Suprapubic skin (tissue), 4 donors: ENCODE data around the gene LMBR1. TPM values are rescaled to one million over a fixed set of nuclear protein-coding genes. Genes with fewer than 3 reads are reported as not detected.

Experiments
- DNase-seq, 2 donors: peaks; one replicate each; pipeline ENCODE4 v3.0.0-alpha.2; 2019; ENCODE audit warnings: low spot score in 2 of 2
- H3K27ac ChIP-seq: fragments of 200-600 bp; sonication (generic); one replicate; pipeline ENCODE4 v1.5.1; 2019
- H3K27me3 ChIP-seq: fragments of 200-600 bp; sonication (generic); one replicate; pipeline ENCODE4 v1.5.1; 2019
- H3K36me3 ChIP-seq: fragments of 200-600 bp; sonication (generic); one replicate; pipeline ENCODE4 v1.5.1; 2019
- H3K4me1 ChIP-seq: fragments of 200-600 bp; sonication (generic); one replicate; pipeline ENCODE4 v1.5.1; 2019
- H3K4me3 ChIP-seq: fragments of 200-600 bp; sonication (generic); one replicate; pipeline ENCODE4 v1.5.1; 2019; ENCODE audit warnings: mild to moderate bottlenecking
- H3K9me3 ChIP-seq: fragments of 200-600 bp; sonication (generic); one replicate; pipeline ENCODE4 v1.5.1; 2019
- EP300 ChIP-seq: sonication (generic); formaldehyde crosslinking; IDR thresholded peaks from one replicate; pipeline ENCODE4 v1.6.1; 2017; ENCODE audit warnings: antibody characterized with exemption
- POLR2A ChIP-seq, 2 donors: fragments of 450-650 bp; IDR thresholded peaks; one replicate each; pipeline ENCODE4 v1.6.1; 2017; ENCODE audit warnings: antibody characterized with exemption in 2 of 2, mild to moderate bottlenecking in 2 of 2, moderate library complexity in 2 of 2
- POLR2AphosphoS5 ChIP-seq, 3 donors: sonication (generic); formaldehyde crosslinking; IDR thresholded peaks; one replicate each; pipeline ENCODE4 v1.6.1; 2017; ENCODE audit warnings: antibody characterized with exemption in 3 of 3
- WGBS: methylation state at CpG from one replicate; pipeline ENCODE4 v1.1.5; 2018; 5-methylcytosine and 5-hydroxymethylcytosine counted together
- total RNA-seq, 4 donors: library from RNA; depleted of rRNA; stranded (reverse); fragments of >200 nt; gene quantifications; one replicate each; pipeline ENCODE4 v1.1.0, GENCODE V29; 2016
- TF ChIP-seq, protein P1 (sequence below), 2 donors: fragments of 200-600 bp in 1 of 2; fragments of 450-650 bp in 1 of 2; sonication (generic) in 1 of 2; IDR thresholded peaks; one replicate each; pipeline ENCODE4 v1.5.1; 2016 to 2019; ENCODE audit warnings: antibody characterized with exemption in 2 of 2, mild to moderate bottlenecking in 1 of 2, moderate library complexity in 1 of 2

The LMBR1 gene
- total RNA-seq, 4 donors from 2014 or later, result 48.7 to 104 (median 59.1) TPM

DNA sequence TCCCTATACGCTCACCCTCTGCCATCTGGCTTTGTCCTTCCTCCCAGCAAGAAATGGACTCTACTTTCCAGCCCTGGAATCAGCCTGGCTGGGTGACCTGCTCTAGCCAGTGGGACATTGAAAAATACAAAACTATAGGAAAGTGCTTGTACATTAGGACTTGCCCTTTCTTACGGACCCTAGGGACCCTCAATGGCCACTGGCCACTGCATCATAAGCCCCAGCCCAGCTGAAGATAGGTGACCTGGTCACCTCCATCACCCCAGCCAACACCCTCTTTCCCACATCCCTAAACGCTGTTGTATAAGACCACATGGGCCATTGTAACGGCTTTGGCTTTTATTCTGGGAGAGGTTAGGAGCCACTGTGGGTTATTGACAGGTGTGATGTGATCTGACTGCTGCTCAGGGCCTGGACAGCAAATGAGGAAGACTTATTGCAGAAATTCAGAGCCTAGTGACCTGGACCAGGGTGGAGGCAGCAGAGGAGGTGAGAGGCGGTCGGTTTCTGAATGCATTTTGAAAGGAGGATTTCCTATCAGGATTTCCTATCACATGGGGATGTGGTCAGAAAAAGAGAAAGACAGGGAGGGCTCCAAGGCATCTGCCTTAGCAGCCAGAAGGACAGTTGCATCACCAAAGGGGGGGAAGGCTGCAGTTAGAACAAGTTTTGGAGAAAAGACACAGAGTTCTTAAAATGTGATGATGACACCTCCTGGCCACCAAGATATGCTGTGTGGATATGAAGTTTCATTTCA is 2.2 kb upstream of the LMBR1 start:
- no peaks in the 10 kb centered on the region for H3K27me3 ChIP-seq
- H3K36me3 ChIP-seq, result no peaks in the 10 kb centered on the region
- DNase-seq, result no peak
- 88% methylated on average over 6 of the region's 6 CpGs for WGBS
- H3K4me3 ChIP-seq, result no peak overlapping the region
- H3K27ac ChIP-seq, result peak overlapping the region; percentile 57
- H3K4me1 ChIP-seq, result peaks cover 30% of the 10 kb centered on the region
- no peaks in the 10 kb centered on the region for H3K9me3 ChIP-seq
- TF ChIP-seq EP300, result no peak
- TF ChIP-seq, protein P1, sequence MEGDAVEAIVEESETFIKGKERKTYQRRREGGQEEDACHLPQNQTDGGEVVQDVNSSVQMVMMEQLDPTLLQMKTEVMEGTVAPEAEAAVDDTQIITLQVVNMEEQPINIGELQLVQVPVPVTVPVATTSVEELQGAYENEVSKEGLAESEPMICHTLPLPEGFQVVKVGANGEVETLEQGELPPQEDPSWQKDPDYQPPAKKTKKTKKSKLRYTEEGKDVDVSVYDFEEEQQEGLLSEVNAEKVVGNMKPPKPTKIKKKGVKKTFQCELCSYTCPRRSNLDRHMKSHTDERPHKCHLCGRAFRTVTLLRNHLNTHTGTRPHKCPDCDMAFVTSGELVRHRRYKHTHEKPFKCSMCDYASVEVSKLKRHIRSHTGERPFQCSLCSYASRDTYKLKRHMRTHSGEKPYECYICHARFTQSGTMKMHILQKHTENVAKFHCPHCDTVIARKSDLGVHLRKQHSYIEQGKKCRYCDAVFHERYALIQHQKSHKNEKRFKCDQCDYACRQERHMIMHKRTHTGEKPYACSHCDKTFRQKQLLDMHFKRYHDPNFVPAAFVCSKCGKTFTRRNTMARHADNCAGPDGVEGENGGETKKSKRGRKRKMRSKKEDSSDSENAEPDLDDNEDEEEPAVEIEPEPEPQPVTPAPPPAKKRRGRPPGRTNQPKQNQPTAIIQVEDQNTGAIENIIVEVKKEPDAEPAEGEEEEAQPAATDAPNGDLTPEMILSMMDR (IDR thresholded peaks at IDR 0.05), result no peak
- no peak for TF ChIP-seq POLR2A (IDR thresholded peaks at IDR 0.05)
- peak in 1 of 3 donors; percentile 33 for TF ChIP-seq POLR2AphosphoS5 (IDR thresholded peaks at IDR 0.05)

DNA sequence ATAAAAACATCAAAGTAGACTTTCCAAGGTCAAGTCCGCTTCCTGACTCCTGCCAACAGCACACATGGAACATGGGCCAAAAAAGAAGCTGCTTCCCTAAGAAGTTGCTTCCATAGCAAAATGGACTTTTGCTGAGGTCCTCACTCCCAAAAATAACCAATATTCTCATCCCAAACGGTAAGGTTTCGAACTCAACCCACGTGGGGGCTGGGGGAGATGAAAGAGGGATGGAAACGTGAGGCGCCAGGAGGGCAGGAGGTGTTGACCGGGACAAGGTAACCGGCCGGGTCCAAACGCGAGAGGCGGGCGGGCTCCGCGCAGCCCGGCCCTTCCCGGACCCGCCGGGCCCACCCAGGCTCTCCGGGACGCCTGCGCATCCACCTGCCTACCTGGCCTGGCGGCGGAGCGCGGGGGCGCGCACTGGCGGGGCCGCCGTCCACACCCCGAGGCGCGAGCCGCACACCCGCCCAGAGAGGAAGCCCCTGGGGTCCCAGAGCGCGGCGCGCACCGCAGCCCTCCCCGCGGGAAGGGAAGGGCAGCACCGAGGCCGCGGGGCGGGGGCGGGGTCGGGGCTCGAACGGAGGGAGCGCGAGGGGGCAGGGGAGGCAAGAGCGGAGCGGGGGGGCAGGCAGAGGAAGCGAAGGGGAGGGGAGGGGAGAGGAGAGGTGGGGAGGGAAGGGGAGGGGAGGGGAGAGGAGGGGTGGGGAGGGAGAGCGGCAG is 742 bp downstream of the LMBR1 start:
- H3K4me1 ChIP-seq, result peaks cover 30% of the 10 kb centered on the region
- peak in 1 of 2 donors; percentile 81 for DNase-seq
- H3K36me3 ChIP-seq, result no peaks in the 10 kb centered on the region
- TF ChIP-seq POLR2A (IDR thresholded peaks at IDR 0.05) (no peak), POLR2AphosphoS5 (IDR thresholded peaks at IDR 0.05) (no peak), EP300 (no peak)
- TF ChIP-seq, protein P1 (IDR thresholded peaks at IDR 0.05), result no peak
- H3K27ac ChIP-seq, result peak overlapping the region; percentile 90
- no peaks in the 10 kb centered on the region for H3K27me3 ChIP-seq
- peak overlapping the region; percentile 88 for H3K4me3 ChIP-seq
- WGBS, result 4% methylated on average over 5 of the region's 57 CpGs
- H3K9me3 ChIP-seq, result no peaks in the 10 kb centered on the region

DNA sequence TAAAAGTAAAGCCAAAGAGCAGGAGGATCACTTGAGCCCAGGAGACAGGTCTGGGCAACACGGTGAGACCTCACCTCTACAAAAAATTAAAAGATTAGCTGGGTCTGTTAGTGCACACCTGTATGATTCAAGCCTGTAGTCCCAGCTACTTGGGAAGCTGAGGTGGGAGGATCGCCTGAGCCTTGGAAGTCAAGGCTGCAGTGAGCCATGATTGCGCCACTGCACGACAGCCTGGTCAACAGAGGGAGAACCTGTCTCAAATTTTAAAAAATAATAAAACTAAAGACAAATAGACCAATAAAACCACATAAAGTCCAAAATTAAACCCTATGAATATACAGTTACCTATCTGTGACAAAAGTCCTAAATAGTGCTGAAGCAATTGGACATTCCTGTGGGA is 3.2 kb downstream of the LMBR1 start:
- Histone ChIP-seq H3K9me3 (no peaks in the 10 kb centered on the region), H3K4me1 (peaks cover 24% of the 10 kb centered on the region), H3K27ac (no peak overlapping the region), H3K4me3 (no peak overlapping the region), H3K27me3 (no peaks in the 10 kb centered on the region), H3K36me3 (no peaks in the 10 kb centered on the region)
- TF ChIP-seq, protein P1 (IDR thresholded peaks at IDR 0.05), result no peak
- TF ChIP-seq EP300, result no peak
- no peak for TF ChIP-seq POLR2AphosphoS5 (IDR thresholded peaks at IDR 0.05)
- no peak for TF ChIP-seq POLR2A (IDR thresholded peaks at IDR 0.05)
- no peak for DNase-seq
- WGBS, result 93% methylated on average over 4 of the region's 4 CpGs

DNA sequence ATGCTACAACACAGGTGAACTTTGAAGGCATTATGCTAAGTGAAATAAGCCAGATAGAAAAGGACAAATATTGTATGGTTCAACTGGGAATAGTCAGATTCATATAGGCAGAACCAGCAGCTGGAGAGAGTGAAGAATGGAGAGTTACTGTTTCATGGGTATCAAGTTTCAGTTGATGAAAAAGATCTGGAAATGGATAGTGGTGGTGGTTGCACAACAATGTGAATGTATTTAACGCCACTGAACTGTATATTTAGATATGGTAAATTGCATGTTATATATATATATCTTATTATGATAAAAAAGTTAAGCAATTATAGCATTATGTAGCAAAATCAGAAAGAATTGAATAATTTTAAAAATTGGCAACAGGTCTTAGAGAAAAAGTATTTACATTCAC is 3.9 kb downstream of the LMBR1 start:
- WGBS, result 66% methylated on average over 1 of the region's 1 CpG
- TF ChIP-seq POLR2A (IDR thresholded peaks at IDR 0.05) (no peak), EP300 (no peak)
- H3K4me1 ChIP-seq, result peaks cover 18% of the 10 kb centered on the region

DNA sequence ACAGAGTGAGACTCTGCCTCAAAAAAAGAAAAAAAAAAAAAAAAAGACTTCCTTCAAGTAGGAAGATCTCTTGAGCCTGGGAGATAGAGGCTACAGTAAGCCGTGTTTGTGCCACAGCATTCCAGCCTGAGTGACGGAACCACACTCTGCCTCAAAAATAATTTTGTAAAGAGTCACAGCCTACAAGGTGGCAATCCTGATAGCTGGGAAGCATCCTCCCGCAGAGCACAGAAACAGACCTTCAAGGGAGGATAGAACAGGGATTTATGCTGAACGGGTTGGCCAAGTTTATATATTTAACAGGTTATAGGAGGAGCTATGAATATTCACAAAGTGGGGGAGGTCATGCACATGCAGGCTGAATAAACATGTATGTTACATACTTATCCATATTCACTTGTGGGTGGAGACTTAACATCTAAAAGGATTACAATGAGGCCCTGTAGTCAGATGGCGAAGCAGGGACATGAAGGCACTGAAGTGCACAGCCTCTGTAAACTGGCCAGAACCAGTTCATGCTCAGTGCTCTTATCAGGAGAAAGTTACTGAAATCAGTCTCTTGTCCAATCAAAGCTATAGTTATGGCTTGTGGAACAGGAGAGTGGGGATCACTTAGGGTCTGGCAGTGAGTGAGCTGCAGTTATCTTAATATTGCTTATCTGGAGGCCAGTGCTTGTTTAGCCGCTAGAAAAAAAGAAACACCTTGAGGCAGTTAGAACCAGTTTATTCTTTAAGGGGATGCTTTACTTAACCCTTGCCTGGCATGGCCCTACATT is 6.8 kb downstream of the LMBR1 start:
- no peaks in the 10 kb centered on the region for H3K27me3 ChIP-seq
- H3K4me3 ChIP-seq, result no peak overlapping the region
- H3K4me1 ChIP-seq, result no peaks in the 10 kb centered on the region
- H3K27ac ChIP-seq, result no peak overlapping the region
- 88% methylated on average over 6 of the region's 6 CpGs for WGBS
- no peaks in the 10 kb centered on the region for H3K36me3 ChIP-seq
- DNase-seq, result no peak
- TF ChIP-seq POLR2AphosphoS5 (IDR thresholded peaks at IDR 0.05), result no peak
- no peak for TF ChIP-seq POLR2A (IDR thresholded peaks at IDR 0.05)
- TF ChIP-seq, protein P1 (IDR thresholded peaks at IDR 0.05), result no peak
- TF ChIP-seq EP300, result no peak
- no peaks in the 10 kb centered on the region for H3K9me3 ChIP-seq

More for the DNA sequence above, 3.9 kb downstream of the LMBR1 start:
- no peak overlapping the region for H3K27ac ChIP-seq
- H3K36me3 ChIP-seq, result no peaks in the 10 kb centered on the region
- H3K4me3 ChIP-seq, result no peak overlapping the region
- no peak for DNase-seq
- no peaks in the 10 kb centered on the region for H3K27me3 ChIP-seq
- no peaks in the 10 kb centered on the region for H3K9me3 ChIP-seq
